DMS53 treated with DMSO at 0.1 percent for 48 hours (cell line): Measurements from ENCODE around the gene FSTL4.

ENCODE experiments used
- DNase-seq: peaks from one replicate; lab custom pipeline; 2025; ENCODE audit not compliant: unreplicated experiment; lab: John Stamatoyannopoulos, UW

Gene FSTL4

GRCh38 chr5:133274597-133274935 lies 337.8 kb downstream of the FSTL4 start:
- DNase-seq: peak; percentile 71

GRCh38 chr5:133273661-133274596 lies 338.4 kb downstream of the FSTL4 start:
- no peak for DNase-seq

GRCh38 chr5:133272345-133272744 lies 340.0 kb downstream of the FSTL4 start:
- DNase-seq: no peak

- no peak for DNase-seq
These were observed 340.7 kb downstream of the FSTL4 start for GRCh38 chr5:133271606-133272005.

- no peak for DNase-seq
These were observed 342.6 kb downstream of the FSTL4 start for GRCh38 chr5:133269691-133270090.

- DNase-seq: no peak
These were observed 344.7 kb downstream of the FSTL4 start for GRCh38 chr5:133267601-133268000.

GRCh38 chr5:133266966-133267365 lies 345.4 kb downstream of the FSTL4 start:
- no peak for DNase-seq

GRCh38 chr5:133266527-133266878 lies 345.8 kb downstream of the FSTL4 start:
- DNase-seq: no peak

GRCh38 chr5:133265720-133266526 lies 346.4 kb downstream of the FSTL4 start:
- DNase-seq: no peak

GRCh38 chr5:133265257-133265656 lies 347.1 kb downstream of the FSTL4 start:
- no peak for DNase-seq

- DNase-seq: no peak
These were observed 349.7 kb downstream of the FSTL4 start for GRCh38 chr5:133262690-133263089.

GRCh38 chr5:133261993-133262392 lies 350.3 kb downstream of the FSTL4 start:
- DNase-seq: no peak

GRCh38 chr5:133260715-133261114 lies 351.6 kb downstream of the FSTL4 start:
- DNase-seq: no peak

- DNase-seq: no peak
These were observed 352.9 kb downstream of the FSTL4 start for GRCh38 chr5:133259199-133259997.

- DNase-seq: no peak
These were observed 354.4 kb downstream of the FSTL4 start for GRCh38 chr5:133257977-133258376.

GRCh38 chr5:133256276-133256675 lies 356.1 kb downstream of the FSTL4 start:
- no peak for DNase-seq

- no peak for DNase-seq
These were observed 357.5 kb downstream of the FSTL4 start for GRCh38 chr5:133254803-133255202.

GRCh38 chr5:133253671-133254070 lies 358.7 kb downstream of the FSTL4 start:
- no peak for DNase-seq

GRCh38 chr5:133253070-133253469 lies 359.3 kb downstream of the FSTL4 start:
- no peak for DNase-seq

GRCh38 chr5:133252133-133252480 lies 360.2 kb downstream of the FSTL4 start:
- no peak for DNase-seq

GRCh38 chr5:133251296-133252132 lies 360.8 kb downstream of the FSTL4 start:
- DNase-seq: no peak
